Inferior parietal cortex (tissue), 1 donor: Measurements from ENCODE around the gene ANK2.
"Not testable (repeated sequence)": the region's sequence is repeated elsewhere in the genome, so short reads cannot be mapped to it uniquely, and the experiment has no call there.

Experiments
- DNase-seq: peaks from one replicate; pipeline ENCODE4 v3.0.0-alpha.2; 2016; ENCODE audit errors: extremely low spot score

Gene ANK2

GRCh38 chr4:113147498-113148111 is 98.2 kb downstream of the ANK2 start:
- no peak for DNase-seq

GRCh38 chr4:113148925-113149324 is 99.5 kb downstream of the ANK2 start:
- DNase-seq, result no peak

- DNase-seq, result no peak
Observed at GRCh38 chr4:113153529-113154101, 104.2 kb downstream of the ANK2 start.

- DNase-seq, result no peak
Observed at GRCh38 chr4:113154281-113154680, 104.8 kb downstream of the ANK2 start.

GRCh38 chr4:113157086-113157857 is 107.8 kb downstream of the ANK2 start:
- no peak for DNase-seq

- DNase-seq, result no peak
Observed at GRCh38 chr4:113159942-113160545, 110.6 kb downstream of the ANK2 start.

GRCh38 chr4:113160548-113160947 is 111.1 kb downstream of the ANK2 start:
- DNase-seq, result no peak

GRCh38 chr4:113162089-113162488 is 112.6 kb downstream of the ANK2 start:
- no peak for DNase-seq

- no peak for DNase-seq
Observed at GRCh38 chr4:113169368-113169767, 119.9 kb downstream of the ANK2 start.

- no peak for DNase-seq
Observed at GRCh38 chr4:113170115-113170804, 120.8 kb downstream of the ANK2 start.

- no peak for DNase-seq
Observed at GRCh38 chr4:113170805-113171468, 121.5 kb downstream of the ANK2 start.

- DNase-seq, result no peak
Observed at GRCh38 chr4:113173126-113173792, 123.8 kb downstream of the ANK2 start.

- no peak for DNase-seq
Observed at GRCh38 chr4:113173793-113174264, 124.4 kb downstream of the ANK2 start.

GRCh38 chr4:113179091-113179490 is 129.6 kb downstream of the ANK2 start:
- peak; percentile 57 for DNase-seq

GRCh38 chr4:113179996-113180395 is 130.5 kb downstream of the ANK2 start:
- DNase-seq, result no peak

- DNase-seq, result no peak
Observed at GRCh38 chr4:113181289-113182007, 132.0 kb downstream of the ANK2 start.

GRCh38 chr4:113183032-113183605 is 133.7 kb downstream of the ANK2 start:
- no peak for DNase-seq

- not testable (repeated sequence) for DNase-seq
Observed at GRCh38 chr4:113186220-113186619, 136.8 kb downstream of the ANK2 start.

GRCh38 chr4:113186913-113187312 is 137.5 kb downstream of the ANK2 start:
- DNase-seq, result no peak

GRCh38 chr4:113187358-113187757 is 137.9 kb downstream of the ANK2 start:
- DNase-seq, result no peak
